NCI-H2196 (cell line): ENCODE results near the gene CDK14.

Experiments used
- DNase-seq: peaks from one replicate; lab custom pipeline; 2025; ENCODE audit not compliant: unreplicated experiment; lab: John Stamatoyannopoulos, UW

CDK14 gene

DNA sequence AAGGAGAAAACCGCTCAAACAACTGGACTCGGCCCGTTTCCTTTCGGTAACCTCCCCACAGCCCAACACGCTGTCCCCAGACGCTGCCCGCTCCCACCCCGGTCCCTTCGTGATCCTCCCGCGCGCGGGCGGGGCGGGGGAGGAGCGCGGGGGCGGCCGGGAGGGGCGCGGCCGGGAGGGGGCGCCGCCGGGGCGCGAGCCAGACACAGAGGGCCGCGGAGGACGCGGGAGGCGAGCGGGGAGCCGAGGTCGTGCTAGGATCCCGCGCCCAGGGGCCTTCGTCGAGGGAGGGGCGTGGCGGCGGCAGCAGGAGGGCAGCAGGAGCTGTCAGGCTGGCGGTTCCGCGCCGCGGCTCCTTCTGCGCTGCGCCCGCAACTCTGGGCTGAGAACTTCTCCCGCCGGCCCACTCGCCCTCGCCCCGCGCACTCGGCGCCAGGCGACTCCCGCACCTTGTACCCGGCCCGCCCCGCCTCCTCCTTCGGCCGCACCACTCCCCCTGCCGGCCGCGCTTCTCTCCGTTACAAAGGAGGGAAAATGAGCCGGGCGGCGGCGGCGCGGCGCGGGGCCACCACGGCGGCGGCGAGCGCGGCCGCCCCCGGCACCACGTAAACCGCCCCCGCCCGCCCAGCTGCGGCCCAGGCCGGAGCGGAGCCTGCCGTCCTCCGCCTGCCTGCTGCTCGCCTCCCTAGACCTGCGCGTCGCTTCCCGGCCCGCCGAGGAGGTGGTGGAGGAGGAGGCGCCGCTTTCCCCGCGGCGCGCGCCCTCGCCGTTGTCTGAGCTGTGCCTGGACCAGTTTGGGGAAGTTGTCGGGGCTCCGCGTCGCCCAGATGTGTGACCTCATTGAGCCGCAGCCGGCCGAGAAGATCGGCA lies at the start of gene CDK14:
Gene CDK14, plus strand, starts transcription at position 521 of the 870 bp plus-strand sequence. Its CDS starts 307 bp downstream, at position 828.
- DNase-seq = peak; percentile 70

- DNase-seq = no peak
These were observed 45.1 kb upstream of the CDK14 start for GRCh38 chr7:90551036-90551435.

DNA sequence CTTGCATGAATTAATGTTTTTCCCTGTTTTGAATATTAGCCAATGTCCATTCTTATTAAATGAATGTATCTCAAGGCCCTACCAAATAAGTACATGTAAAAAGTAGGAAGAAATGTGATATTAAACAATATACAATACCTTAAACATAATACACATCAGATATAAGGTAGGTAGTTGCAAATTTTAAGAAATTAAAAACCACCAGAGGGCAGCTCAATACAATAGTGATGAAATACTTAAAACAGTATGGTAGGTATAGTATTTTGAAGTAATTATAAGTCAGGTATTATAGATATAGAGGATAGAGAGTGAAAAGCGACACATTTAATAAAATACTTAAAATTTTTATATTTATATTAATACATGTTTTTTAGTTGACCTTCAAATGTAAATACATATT lies 43.6 kb upstream of the CDK14 start:
- DNase-seq = no peak

DNA sequence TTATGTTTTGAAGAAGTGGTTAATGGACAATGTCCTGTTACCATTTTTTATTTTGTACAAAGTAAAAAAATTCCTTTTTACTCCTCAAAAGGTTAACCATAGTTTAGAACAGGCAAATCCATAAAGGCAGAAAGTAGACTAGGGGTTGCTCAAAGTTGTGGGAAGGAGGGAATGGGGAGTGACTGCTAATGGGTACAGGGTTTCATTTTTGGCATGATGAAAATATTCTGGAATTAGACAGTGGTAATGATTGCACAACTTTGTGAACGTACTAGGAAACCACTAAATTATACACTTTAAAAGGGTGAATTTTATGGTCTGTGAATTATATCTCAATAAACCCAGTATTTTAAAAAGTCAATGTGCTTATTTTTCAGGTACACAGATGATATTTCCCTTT lies 35.4 kb upstream of the CDK14 start:
- DNase-seq = no peak

DNA sequence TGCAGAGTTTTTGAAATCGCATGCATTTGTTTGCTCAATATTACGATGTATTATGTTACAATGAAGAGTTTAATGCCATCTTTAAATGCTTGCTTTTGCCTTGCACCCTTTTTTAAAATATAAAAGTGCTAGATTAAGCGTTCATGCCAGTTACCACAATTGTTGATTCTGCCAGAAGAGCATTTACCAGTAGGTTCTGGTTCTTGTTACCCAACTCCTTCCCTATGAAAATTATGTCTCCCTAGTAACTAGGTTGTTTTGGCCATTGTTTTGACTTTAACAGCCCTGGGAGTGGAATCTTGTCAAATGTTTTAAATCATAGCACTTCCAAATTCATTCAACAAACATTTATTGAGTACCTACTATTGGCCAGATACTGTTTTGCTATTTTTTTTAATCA lies 32.8 kb upstream of the CDK14 start:
- DNase-seq = no peak

DNA sequence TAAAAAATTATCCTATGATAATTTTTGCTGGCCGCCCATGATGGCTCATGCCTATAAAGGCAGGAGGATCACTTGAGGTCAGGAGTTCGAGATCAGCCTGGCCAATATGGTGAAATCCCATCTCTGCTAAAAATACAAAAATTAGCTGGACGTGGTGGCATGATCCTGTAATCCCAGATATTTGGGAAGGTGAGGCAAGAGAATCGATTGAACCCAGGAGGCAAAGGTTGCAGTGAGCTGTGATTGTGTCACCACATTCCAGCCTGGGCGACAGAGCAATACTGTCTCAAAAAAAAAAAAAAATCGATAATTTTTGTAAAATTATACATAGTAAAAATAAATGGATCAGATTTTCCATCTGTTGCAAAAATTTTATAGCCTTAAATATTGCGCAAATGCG lies 31.7 kb upstream of the CDK14 start:
- DNase-seq = no peak

DNA sequence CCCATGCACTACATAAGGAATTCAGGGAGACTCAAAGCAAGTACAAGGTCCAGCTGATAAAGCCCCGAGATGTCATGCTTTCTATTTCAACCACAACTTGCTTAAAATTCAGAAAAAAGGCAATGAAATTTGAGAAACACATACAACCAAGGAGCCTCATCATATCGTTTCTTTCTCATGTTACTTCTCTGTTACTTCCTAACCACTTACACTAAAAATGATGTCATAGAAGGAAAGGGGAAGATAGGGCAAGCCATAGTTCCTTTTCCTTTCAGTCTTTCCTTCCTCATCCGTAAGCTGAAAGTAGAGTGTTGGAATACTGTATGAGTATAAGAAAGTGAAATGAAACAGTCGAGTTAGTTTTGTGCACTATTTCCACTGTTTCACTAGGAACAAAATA lies 27.9 kb upstream of the CDK14 start:
- DNase-seq = no peak

GRCh38 chr7:90569368-90569767 lies 26.8 kb upstream of the CDK14 start:
- no peak for DNase-seq

GRCh38 chr7:90570373-90570959 lies 25.7 kb upstream of the CDK14 start:
- DNase-seq = no peak

- DNase-seq = no peak
These were observed 21.8 kb upstream of the CDK14 start for GRCh38 chr7:90574146-90574819.

DNA sequence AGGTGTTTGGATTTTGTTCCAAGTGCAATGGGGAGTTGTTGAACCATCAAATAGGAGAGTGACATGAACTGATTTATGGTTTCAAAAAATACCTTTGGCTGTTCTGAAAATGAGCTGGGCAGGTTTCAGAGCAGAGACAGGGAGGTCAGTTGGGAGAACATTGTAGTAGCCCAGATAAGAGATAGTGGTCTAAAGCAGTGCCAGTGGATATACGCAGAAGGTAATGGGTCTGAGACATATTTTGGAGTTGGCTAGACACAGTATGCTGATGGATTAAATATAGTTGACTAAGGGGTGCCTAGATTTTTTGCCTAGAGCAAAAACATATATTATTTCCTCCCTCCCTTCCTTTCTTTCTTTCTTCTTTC lies 21.3 kb upstream of the CDK14 start:
- no peak for DNase-seq

DNA sequence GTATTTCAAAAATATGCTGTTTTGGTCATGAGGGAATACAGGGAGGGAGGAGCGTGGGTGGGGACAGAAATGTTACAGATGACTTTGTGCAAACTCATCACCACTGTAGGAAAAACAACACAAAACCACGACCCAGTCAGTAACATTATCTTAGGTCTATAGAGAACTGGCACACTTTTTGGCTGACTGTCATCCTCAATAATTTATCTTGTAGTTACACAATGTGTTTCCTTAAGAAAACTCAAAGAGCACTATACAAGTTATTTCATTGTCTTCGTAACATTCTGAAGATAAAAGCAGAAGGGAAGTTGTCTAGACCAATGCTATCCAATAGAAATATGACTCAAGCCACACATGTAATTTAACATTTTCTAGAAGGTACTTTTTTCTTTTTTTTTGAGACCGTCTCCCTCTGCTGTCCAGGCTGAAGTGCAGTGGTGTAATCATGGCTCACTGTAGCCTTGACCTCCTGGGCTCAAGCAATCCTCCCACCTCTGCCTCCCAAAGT lies 16.9 kb upstream of the CDK14 start:
- no peak for DNase-seq

GRCh38 chr7:90580051-90580450 lies 16.1 kb upstream of the CDK14 start:
- DNase-seq = no peak

DNA sequence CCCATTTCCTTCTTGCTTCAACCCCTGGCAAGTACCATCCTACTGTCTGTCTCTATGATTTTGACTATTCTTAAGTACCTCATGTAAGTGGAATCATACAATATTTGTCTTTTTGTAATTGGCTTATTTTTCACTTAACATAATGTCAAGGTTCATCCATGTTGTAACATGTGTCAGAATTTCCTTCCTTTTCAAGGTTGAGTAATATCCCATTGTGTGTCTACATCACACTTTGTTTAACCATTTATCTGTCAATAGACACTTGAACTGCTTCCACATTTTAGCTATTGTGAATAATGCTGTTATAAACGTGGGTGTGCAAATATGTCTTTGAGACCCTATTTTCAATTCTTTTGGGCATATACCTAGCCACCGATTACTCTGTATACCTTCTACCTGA lies 14.0 kb upstream of the CDK14 start:
- no peak for DNase-seq

DNA sequence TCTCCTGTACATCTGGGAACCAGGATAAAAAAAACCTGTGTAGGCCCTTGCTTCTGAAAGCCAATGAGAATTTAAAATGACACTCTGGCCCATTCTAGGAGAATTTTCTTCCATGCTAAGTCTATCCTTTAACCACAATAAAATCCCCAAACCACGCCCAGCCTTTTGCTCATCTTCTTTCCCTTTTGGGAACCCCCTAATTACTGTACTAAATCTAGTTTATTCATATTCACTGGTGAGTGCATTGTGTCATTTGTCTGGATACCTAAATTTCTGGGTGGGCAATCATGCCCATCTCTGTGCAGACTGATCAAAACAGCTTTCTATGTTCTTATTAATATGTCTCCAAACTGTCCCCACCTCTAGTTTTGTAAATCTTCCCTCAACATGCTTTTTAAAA lies 11.7 kb upstream of the CDK14 start:
- no peak for DNase-seq

- no peak for DNase-seq
These were observed 10.0 kb upstream of the CDK14 start for GRCh38 chr7:90586091-90586490.

DNA sequence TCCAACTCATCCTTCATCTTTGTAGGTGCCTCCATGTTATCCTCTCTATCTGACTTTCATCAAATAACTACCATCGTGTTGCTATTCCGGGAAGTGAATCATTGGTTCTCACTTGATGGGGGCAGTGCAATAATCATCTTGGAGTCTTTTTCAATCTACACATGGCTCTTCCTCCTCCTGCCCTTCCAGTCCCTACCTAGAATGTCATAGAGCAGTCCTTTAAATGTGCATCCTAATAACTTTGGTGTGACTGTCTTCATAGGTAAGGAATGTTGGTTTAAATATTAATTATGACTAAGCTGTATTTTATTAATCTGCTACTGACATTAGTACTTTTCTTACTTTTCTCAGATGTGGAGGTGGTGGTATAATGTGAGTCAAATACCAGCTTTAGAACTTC lies 8.4 kb upstream of the CDK14 start:
- DNase-seq = no peak

DNA sequence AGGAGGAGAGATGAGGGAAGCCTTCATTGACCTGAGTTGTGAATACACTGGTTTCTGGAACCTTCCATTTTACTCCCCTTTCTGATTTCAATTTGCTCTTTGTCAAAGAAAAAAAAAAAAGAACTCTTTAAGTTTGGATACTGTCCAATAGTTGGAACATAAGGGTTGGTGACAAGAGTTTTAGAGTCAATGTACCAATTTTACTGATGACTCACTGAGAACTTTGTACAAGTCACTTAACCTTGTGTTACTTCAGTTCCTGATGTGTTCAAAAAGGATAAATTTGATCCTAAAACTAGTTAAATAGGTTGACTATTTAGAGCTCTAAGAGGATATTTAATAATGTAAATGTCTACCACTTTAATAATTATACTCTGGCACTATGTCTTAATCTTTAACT lies 4.1 kb upstream of the CDK14 start:
- no peak for DNase-seq

- DNase-seq = no peak
These were observed 2.9 kb upstream of the CDK14 start for GRCh38 chr7:90593205-90593604.

- DNase-seq = no peak
These were observed 1.3 kb upstream of the CDK14 start for GRCh38 chr7:90594751-90595317.

DNA sequence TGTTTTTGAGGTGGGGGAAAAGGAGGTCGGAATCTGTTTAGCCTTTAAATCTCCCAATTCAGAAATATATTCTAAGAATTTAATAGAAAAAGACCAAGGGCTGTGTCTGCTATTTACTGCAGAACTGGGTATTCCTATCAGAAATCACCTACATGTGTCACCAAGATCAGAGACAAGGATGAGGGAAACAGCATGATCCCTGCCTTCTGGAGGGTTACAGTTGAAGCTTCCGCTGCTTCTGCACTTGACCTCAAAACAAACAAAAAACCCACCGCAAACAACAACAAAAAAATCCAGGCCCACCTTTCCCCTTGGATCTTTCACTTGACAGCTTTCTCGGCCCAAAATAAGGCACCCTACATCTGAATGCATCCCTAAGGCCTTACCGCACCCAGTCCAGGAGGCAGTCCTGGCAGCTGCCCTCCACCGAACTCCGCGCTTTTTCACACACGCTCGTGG lies 750 bp upstream of the CDK14 start:
- DNase-seq = no peak
